ENCODE results near the gene TEKTIP1. TPM values are rescaled to one million over a fixed set of nuclear protein-coding genes. Genes with fewer than 3 reads are reported as not detected.

Gene TEKTIP1
- total RNA-seq, 1 experiment from 2014 or later, result 2.7 TPM

- Mint-ChIP-seq H3K27ac (ENCODE audit: unreplicated experiment) (no peak overlapping the region), H3K4me1 (ENCODE audit: low read depth, unreplicated experiment) (peaks cover 12% of the 10 kb centered on the region), H3K36me3 (ENCODE audit: insufficient read depth, unreplicated experiment) (peaks cover 37% of the 10 kb centered on the region), H3K27me3 (ENCODE audit: unreplicated experiment) (no peaks in the 10 kb centered on the region), H3K4me3 (ENCODE audit: low read depth, unreplicated experiment) (no peak overlapping the region), H3K9me3 (ENCODE audit: low read depth, unreplicated experiment) (no peaks in the 10 kb centered on the region)
- intact Hi-C loops (cut with micrococcal nuclease; ENCODE audit: unreplicated experiment), result no loop called here
- DNase-seq, result no peak
- no TSS peak for BruUV-seq (replicated peaks)
- no peak for TF ChIP-seq CTCF (IDR thresholded peaks at IDR 0.05; ENCODE audit: unreplicated experiment)
- CTCF ChIA-PET, result no interaction called here
Observed at GRCh38 chr19:3544058-3544376, 5.0 kb downstream of the TEKTIP1 start.

GRCh38 chr19:3544742-3545668, 6.0 kb downstream of the TEKTIP1 start:
- Mint-ChIP-seq H3K36me3 (ENCODE audit: insufficient read depth, unreplicated experiment) (peaks cover 28% of the 10 kb centered on the region), H3K27me3 (ENCODE audit: unreplicated experiment) (no peaks in the 10 kb centered on the region), H3K27ac (ENCODE audit: unreplicated experiment) (no peak overlapping the region), H3K4me3 (ENCODE audit: low read depth, unreplicated experiment) (no peak overlapping the region), H3K9me3 (ENCODE audit: low read depth, unreplicated experiment) (no peaks in the 10 kb centered on the region), H3K4me1 (ENCODE audit: low read depth, unreplicated experiment) (peaks cover 12% of the 10 kb centered on the region)
- CTCF ChIA-PET, result interaction anchor here (0.6 to 1.1 kb wide), 6 partner anchors 8 to 260 kb away, joined by 3 to 6 read pairs (median 3); no protein-coding TSS in a partner anchor
- intact Hi-C loops (cut with micrococcal nuclease; ENCODE audit: unreplicated experiment), result no loop called here
- peak; percentile 80 for DNase-seq
- no TSS peak for BruUV-seq (replicated peaks)
- peak; percentile 75 for TF ChIP-seq CTCF (IDR thresholded peaks at IDR 0.05; ENCODE audit: unreplicated experiment)

GRCh38 chr19:3545669-3546034, 6.7 kb downstream of the TEKTIP1 start:
- H3K4me1 Mint-ChIP-seq (ENCODE audit: low read depth, unreplicated experiment), result peaks cover 12% of the 10 kb centered on the region
- intact Hi-C loops (cut with micrococcal nuclease; ENCODE audit: unreplicated experiment), result no loop called here
- H3K27ac Mint-ChIP-seq (ENCODE audit: unreplicated experiment), result no peak overlapping the region
- no peak overlapping the region for H3K4me3 Mint-ChIP-seq (ENCODE audit: low read depth, unreplicated experiment)
- BruUV-seq (replicated peaks), result no TSS peak
- no peak for TF ChIP-seq CTCF (IDR thresholded peaks at IDR 0.05; ENCODE audit: unreplicated experiment)
- H3K36me3 Mint-ChIP-seq (ENCODE audit: insufficient read depth, unreplicated experiment), result peaks cover 25% of the 10 kb centered on the region
- H3K9me3 Mint-ChIP-seq (ENCODE audit: low read depth, unreplicated experiment), result no peaks in the 10 kb centered on the region
- CTCF ChIA-PET, result interaction anchor here (1.0 to 1.1 kb wide), 2 partner anchors 9 to 23 kb away, joined by 3 read pairs; no protein-coding TSS in a partner anchor
- H3K27me3 Mint-ChIP-seq (ENCODE audit: unreplicated experiment), result no peaks in the 10 kb centered on the region
- DNase-seq, result no peak

- Mint-ChIP-seq H3K4me3 (ENCODE audit: low read depth, unreplicated experiment) (no peak overlapping the region), H3K36me3 (ENCODE audit: insufficient read depth, unreplicated experiment) (peaks cover 30% of the 10 kb centered on the region), H3K27ac (ENCODE audit: unreplicated experiment) (no peak overlapping the region), H3K27me3 (ENCODE audit: unreplicated experiment) (no peaks in the 10 kb centered on the region), H3K4me1 (ENCODE audit: low read depth, unreplicated experiment) (peaks cover 12% of the 10 kb centered on the region), H3K9me3 (ENCODE audit: low read depth, unreplicated experiment) (no peaks in the 10 kb centered on the region)
- intact Hi-C loops (cut with micrococcal nuclease; ENCODE audit: unreplicated experiment), result no loop called here
- TF ChIP-seq CTCF (IDR thresholded peaks at IDR 0.05; ENCODE audit: unreplicated experiment), result no peak
- BruUV-seq (replicated peaks), result no TSS peak
- CTCF ChIA-PET, result no interaction called here
- DNase-seq, result no peak
Observed at GRCh38 chr19:3546119-3546518, 7.1 kb downstream of the TEKTIP1 start.

Data from Calu3 (cell line).